Measurements from ENCODE around the gene NACAD.
A peak's percentile ranks its signal among the peaks of the same experiment; 100 is the strongest.
"Not testable (repeated sequence)": the region's sequence is repeated elsewhere in the genome, so short reads cannot be mapped to it uniquely, and the experiment has no call there.

Gene NACAD

DNA sequence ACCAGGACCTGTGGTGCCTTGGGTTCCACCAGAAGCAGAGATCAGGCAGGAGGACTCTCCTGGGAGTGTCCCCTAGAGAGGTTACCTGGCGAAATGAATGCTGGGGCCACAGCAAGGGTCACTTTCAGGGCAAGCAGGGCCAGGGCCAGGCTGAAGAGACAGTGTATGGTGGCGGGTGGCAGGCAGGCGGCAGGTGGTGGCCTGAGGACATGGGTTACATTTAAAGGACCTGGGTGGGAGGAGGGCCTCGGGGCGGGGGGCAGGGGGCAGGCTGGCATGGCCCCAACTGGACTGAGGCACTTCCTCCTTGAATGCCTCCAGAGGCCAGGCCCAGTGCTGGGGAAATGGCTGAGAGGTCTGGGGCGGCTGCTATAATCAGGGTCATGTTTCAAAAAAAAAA lies 37.4 kb upstream of the NACAD start:
- Histone ChIP-seq H3K9me3 (ENCODE audit: control insufficient read depth, low read length) (no peaks in the 10 kb centered on the region), H3K36me3 (ENCODE audit: control insufficient read depth, insufficient read depth, low read length) (no peaks in the 10 kb centered on the region), H3K9ac (ENCODE audit: low read length) (no peak overlapping the region), H3K4me1 (ENCODE audit: control insufficient read depth, insufficient read depth, low read length) (no peaks in the 10 kb centered on the region), H3K27me3 (ENCODE audit: control insufficient read depth, insufficient read depth, low read length) (no peaks in the 10 kb centered on the region), H3K4me3 (ENCODE audit: low read length) (no peak overlapping the region)

GRCh38 chr7:45125193-45125904 lies 36.6 kb upstream of the NACAD start:
- Histone ChIP-seq H3K9me3 (ENCODE audit: control insufficient read depth, low read length) (no peaks in the 10 kb centered on the region), H3K27me3 (ENCODE audit: control insufficient read depth, insufficient read depth, low read length) (no peaks in the 10 kb centered on the region), H3K9ac (ENCODE audit: low read length) (no peak overlapping the region), H3K4me3 (ENCODE audit: low read length) (no peak overlapping the region), H3K4me1 (ENCODE audit: control insufficient read depth, insufficient read depth, low read length) (no peaks in the 10 kb centered on the region), H3K36me3 (ENCODE audit: control insufficient read depth, insufficient read depth, low read length) (no peaks in the 10 kb centered on the region)

- Histone ChIP-seq H3K4me3 (ENCODE audit: low read length) (no peak overlapping the region), H3K9ac (ENCODE audit: low read length) (no peak overlapping the region), H3K4me1 (ENCODE audit: control insufficient read depth, insufficient read depth, low read length) (no peaks in the 10 kb centered on the region)
These were observed 35.3 kb upstream of the NACAD start for GRCh38 chr7:45123913-45124710.

DNA sequence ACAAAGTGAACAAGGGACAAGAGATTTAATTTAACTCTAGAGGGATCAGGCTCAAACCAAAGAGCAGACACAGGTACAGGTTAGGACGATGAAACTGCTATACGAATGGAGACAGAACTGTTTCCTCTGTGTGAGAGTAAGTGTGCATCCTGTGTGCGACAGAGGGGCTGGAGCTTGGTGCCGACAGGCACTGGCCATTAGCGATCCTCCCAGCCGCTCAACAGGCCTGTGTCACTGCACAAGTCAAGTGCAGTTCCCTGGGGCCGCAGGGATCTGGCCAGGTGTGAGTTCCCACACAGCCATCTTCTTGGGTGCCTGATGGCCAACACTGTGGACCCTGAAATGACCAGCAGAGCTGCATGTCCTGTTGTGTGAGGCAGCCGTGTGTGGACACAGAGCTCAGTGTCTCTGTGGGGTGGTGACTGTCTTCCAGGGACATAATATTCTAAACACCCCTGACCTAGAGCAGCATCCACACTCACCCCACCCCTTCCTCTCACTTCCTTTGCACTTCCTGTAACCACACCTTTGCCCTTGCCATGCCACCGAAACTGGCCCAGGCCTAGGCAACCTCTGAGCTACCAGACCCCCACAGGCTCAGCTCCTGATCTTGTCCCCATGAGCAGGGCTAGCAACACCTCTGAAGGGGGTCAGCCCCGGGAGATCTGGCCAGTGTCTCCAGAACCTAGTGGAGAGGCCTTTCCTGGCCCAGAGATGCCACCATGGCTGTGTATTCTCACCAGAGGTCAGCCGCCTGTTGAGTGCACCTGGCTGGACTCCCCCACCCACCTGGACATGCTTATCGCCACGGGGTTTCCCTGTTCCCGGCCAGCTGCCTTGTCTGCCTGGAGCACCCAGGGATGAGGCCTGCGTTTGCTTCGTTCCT lies 34.4 kb upstream of the NACAD start:
- Histone ChIP-seq H3K4me1 (ENCODE audit: control insufficient read depth, insufficient read depth, low read length) (no peaks in the 10 kb centered on the region), H3K9me3 (ENCODE audit: control insufficient read depth, low read length) (no peaks in the 10 kb centered on the region), H3K27me3 (ENCODE audit: control insufficient read depth, insufficient read depth, low read length) (no peaks in the 10 kb centered on the region), H3K4me3 (ENCODE audit: low read length) (no peak overlapping the region), H3K36me3 (ENCODE audit: control insufficient read depth, insufficient read depth, low read length) (no peaks in the 10 kb centered on the region), H3K9ac (ENCODE audit: low read length) (no peak overlapping the region)

More at GRCh38 chr7:45123913-45124710, 35.3 kb upstream of the NACAD start:
- Histone ChIP-seq H3K27me3 (ENCODE audit: control insufficient read depth, insufficient read depth, low read length) (no peaks in the 10 kb centered on the region), H3K9me3 (ENCODE audit: control insufficient read depth, low read length) (no peaks in the 10 kb centered on the region), H3K36me3 (ENCODE audit: control insufficient read depth, insufficient read depth, low read length) (no peaks in the 10 kb centered on the region)

- Histone ChIP-seq H3K4me1 (ENCODE audit: control insufficient read depth, insufficient read depth, low read length) (no peaks in the 10 kb centered on the region), H3K27me3 (ENCODE audit: control insufficient read depth, insufficient read depth, low read length) (no peaks in the 10 kb centered on the region), H3K9me3 (ENCODE audit: control insufficient read depth, low read length) (no peaks in the 10 kb centered on the region), H3K4me3 (ENCODE audit: low read length) (no peak overlapping the region), H3K36me3 (ENCODE audit: control insufficient read depth, insufficient read depth, low read length) (no peaks in the 10 kb centered on the region), H3K9ac (ENCODE audit: low read length) (no peak overlapping the region)
These were observed 30.8 kb upstream of the NACAD start for GRCh38 chr7:45119550-45119949.

DNA sequence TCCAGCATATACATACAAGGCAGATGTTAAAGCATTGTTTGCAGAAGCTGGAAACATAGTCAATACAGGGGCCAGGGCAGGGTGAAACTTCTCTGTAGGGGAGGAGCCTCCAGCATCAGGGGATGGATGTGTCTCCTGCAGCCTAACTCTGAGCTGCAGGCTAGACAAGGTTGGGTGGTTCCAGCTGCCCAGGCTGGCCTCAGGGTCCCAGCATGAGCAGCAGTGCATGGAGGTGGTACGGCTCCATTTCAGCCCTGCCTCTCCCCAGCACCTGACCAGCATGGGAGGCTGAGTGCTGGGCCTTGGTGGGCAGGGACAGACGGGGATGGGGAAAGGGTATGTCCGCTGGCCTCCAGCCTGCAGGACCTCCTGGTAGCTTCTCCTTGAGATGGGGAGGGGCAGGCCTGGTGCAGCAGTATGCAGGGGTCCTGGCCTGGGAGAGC lies 30.1 kb upstream of the NACAD start:
- no peaks in the 10 kb centered on the region for H3K27me3 ChIP-seq (ENCODE audit: control insufficient read depth, insufficient read depth, low read length)
- no peak overlapping the region for H3K4me3 ChIP-seq (ENCODE audit: low read length)
- no peak overlapping the region for H3K9ac ChIP-seq (ENCODE audit: low read length)
- no peaks in the 10 kb centered on the region for H3K4me1 ChIP-seq (ENCODE audit: control insufficient read depth, insufficient read depth, low read length)
- no peaks in the 10 kb centered on the region for H3K36me3 ChIP-seq (ENCODE audit: control insufficient read depth, insufficient read depth, low read length)
- H3K9me3 ChIP-seq (ENCODE audit: control insufficient read depth, low read length), result no peaks in the 10 kb centered on the region

GRCh38 chr7:45118292-45118691 lies 29.5 kb upstream of the NACAD start:
- Histone ChIP-seq H3K36me3 (ENCODE audit: control insufficient read depth, insufficient read depth, low read length) (no peaks in the 10 kb centered on the region), H3K27me3 (ENCODE audit: control insufficient read depth, insufficient read depth, low read length) (no peaks in the 10 kb centered on the region), H3K9ac (ENCODE audit: low read length) (no peak overlapping the region), H3K9me3 (ENCODE audit: control insufficient read depth, low read length) (no peaks in the 10 kb centered on the region), H3K4me1 (ENCODE audit: control insufficient read depth, insufficient read depth, low read length) (no peaks in the 10 kb centered on the region), H3K4me3 (ENCODE audit: low read length) (no peak overlapping the region)

DNA sequence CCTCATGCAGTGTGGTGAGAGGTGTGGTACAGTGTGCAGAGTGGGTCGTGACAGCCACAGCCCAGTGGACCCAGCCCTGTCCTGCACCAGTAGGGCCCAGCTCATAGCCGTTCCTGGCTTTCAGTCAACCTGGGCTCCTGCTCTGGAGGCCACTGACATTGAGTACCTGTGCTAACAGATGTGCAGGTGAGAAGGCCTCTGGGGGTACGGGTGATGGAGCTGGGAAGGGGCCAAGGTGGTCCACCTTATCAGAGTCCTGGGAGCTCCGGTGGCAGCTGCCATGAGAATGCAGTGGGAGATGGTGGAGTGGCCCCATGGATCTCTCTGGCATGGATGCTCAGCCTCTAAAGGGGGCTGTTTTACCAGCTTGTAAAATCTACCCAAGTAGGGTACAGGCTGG lies 28.8 kb upstream of the NACAD start:
- no peaks in the 10 kb centered on the region for H3K9me3 ChIP-seq (ENCODE audit: control insufficient read depth, low read length)
- no peaks in the 10 kb centered on the region for H3K27me3 ChIP-seq (ENCODE audit: control insufficient read depth, insufficient read depth, low read length)
- H3K4me1 ChIP-seq (ENCODE audit: control insufficient read depth, insufficient read depth, low read length), result no peaks in the 10 kb centered on the region
- no peak overlapping the region for H3K9ac ChIP-seq (ENCODE audit: low read length)
- H3K4me3 ChIP-seq (ENCODE audit: low read length), result no peak overlapping the region
- no peaks in the 10 kb centered on the region for H3K36me3 ChIP-seq (ENCODE audit: control insufficient read depth, insufficient read depth, low read length)

- Histone ChIP-seq H3K27me3 (ENCODE audit: control insufficient read depth, insufficient read depth, low read length) (no peaks in the 10 kb centered on the region), H3K9ac (ENCODE audit: low read length) (no peak overlapping the region), H3K9me3 (ENCODE audit: control insufficient read depth, low read length) (no peaks in the 10 kb centered on the region), H3K4me1 (ENCODE audit: control insufficient read depth, insufficient read depth, low read length) (peaks cover 6% of the 10 kb centered on the region), H3K4me3 (ENCODE audit: low read length) (no peak overlapping the region), H3K36me3 (ENCODE audit: control insufficient read depth, insufficient read depth, low read length) (no peaks in the 10 kb centered on the region)
These were observed 27.3 kb upstream of the NACAD start for GRCh38 chr7:45116048-45116447.

GRCh38 chr7:45114926-45115325 lies 26.2 kb upstream of the NACAD start:
- Histone ChIP-seq H3K9me3 (ENCODE audit: control insufficient read depth, low read length) (no peaks in the 10 kb centered on the region), H3K9ac (ENCODE audit: low read length) (no peak overlapping the region), H3K27me3 (ENCODE audit: control insufficient read depth, insufficient read depth, low read length) (no peaks in the 10 kb centered on the region), H3K36me3 (ENCODE audit: control insufficient read depth, insufficient read depth, low read length) (no peaks in the 10 kb centered on the region), H3K4me3 (ENCODE audit: low read length) (no peak overlapping the region), H3K4me1 (ENCODE audit: control insufficient read depth, insufficient read depth, low read length) (peaks cover 13% of the 10 kb centered on the region)

GRCh38 chr7:45114257-45114656 lies 25.5 kb upstream of the NACAD start:
- H3K4me3 ChIP-seq (ENCODE audit: low read length); H3K9ac ChIP-seq (ENCODE audit: low read length); H3K27me3 ChIP-seq (ENCODE audit: control insufficient read depth, insufficient read depth, low read length); H3K36me3 ChIP-seq (ENCODE audit: control insufficient read depth, insufficient read depth, low read length); H3K9me3 ChIP-seq (ENCODE audit: control insufficient read depth, low read length): not testable (repeated sequence)
- H3K4me1 ChIP-seq (ENCODE audit: control insufficient read depth, insufficient read depth, low read length), result peaks cover 14% of the 10 kb centered on the region

GRCh38 chr7:45112648-45113047 lies 23.9 kb upstream of the NACAD start:
- Histone ChIP-seq H3K9ac (ENCODE audit: low read length) (peak overlapping the region; percentile 89), H3K27me3 (ENCODE audit: control insufficient read depth, insufficient read depth, low read length) (no peaks in the 10 kb centered on the region), H3K4me1 (ENCODE audit: control insufficient read depth, insufficient read depth, low read length) (peaks cover 25% of the 10 kb centered on the region), H3K4me3 (ENCODE audit: low read length) (no peak overlapping the region), H3K36me3 (ENCODE audit: control insufficient read depth, insufficient read depth, low read length) (peaks cover 5% of the 10 kb centered on the region), H3K9me3 (ENCODE audit: control insufficient read depth, low read length) (no peaks in the 10 kb centered on the region)

All from mucosa of stomach (tissue), 1 donor.